ENCODE measurements around the gene HIVEP1. TPM values are rescaled to one million over a fixed set of nuclear protein-coding genes. Genes with fewer than 3 reads are reported as not detected.

Gene HIVEP1
- total RNA-seq, 1 donor: 20.3 TPM

- TF ChIP-seq CTCF (IDR thresholded peaks at IDR 0.05; ENCODE audit: insufficient read depth, low read depth, low read length): no peak
- no peak for DNase-seq (ENCODE audit: low read depth)
- no peak overlapping the region for H3K4me3 ChIP-seq (ENCODE audit: low read depth, low read length)
These were observed 35.6 kb upstream of the HIVEP1 start for GRCh38 chr6:11976489-11976888.

DNA sequence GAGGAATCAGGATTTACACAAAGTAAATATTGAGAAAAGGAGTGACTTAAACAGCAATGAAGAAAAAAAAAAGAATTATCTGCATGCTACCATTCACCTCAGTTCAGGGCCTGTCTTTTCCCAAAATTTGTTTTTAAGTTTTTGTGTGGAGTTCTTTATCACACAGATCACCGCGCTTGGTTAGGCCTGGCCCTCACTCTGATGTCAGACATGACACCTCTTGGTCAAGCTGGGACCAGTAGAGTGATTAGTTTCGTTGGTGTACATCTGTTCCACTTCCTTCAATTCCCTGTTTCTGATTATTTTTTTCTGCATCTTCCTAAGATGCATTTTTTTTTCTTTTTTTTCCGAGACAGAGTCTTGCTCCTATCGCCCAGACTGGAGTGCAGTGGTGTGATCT, 34.9 kb upstream of the HIVEP1 start:
- DNase-seq (ENCODE audit: low read depth): no peak
- TF ChIP-seq CTCF (IDR thresholded peaks at IDR 0.05; ENCODE audit: insufficient read depth, low read depth, low read length): no peak
- H3K4me3 ChIP-seq (ENCODE audit: low read depth, low read length): no peak overlapping the region

- TF ChIP-seq CTCF (IDR thresholded peaks at IDR 0.05; ENCODE audit: insufficient read depth, low read depth, low read length): no peak
- DNase-seq (ENCODE audit: low read depth): no peak
- no peak overlapping the region for H3K4me3 ChIP-seq (ENCODE audit: low read depth, low read length)
These were observed 34.4 kb upstream of the HIVEP1 start for GRCh38 chr6:11977738-11978137.

- no peak for TF ChIP-seq CTCF (IDR thresholded peaks at IDR 0.05; ENCODE audit: insufficient read depth, low read depth, low read length)
- DNase-seq (ENCODE audit: low read depth): no peak
- no peak overlapping the region for H3K4me3 ChIP-seq (ENCODE audit: low read depth, low read length)
These were observed 33.7 kb upstream of the HIVEP1 start for GRCh38 chr6:11978169-11978987.

- H3K4me3 ChIP-seq (ENCODE audit: low read depth, low read length): no peak overlapping the region
- TF ChIP-seq CTCF (IDR thresholded peaks at IDR 0.05; ENCODE audit: insufficient read depth, low read depth, low read length): no peak
- DNase-seq (ENCODE audit: low read depth): no peak
These were observed 32.2 kb upstream of the HIVEP1 start for GRCh38 chr6:11979866-11980265.

- TF ChIP-seq CTCF (IDR thresholded peaks at IDR 0.05; ENCODE audit: insufficient read depth, low read depth, low read length): no peak
- no peak for DNase-seq (ENCODE audit: low read depth)
- no peak overlapping the region for H3K4me3 ChIP-seq (ENCODE audit: low read depth, low read length)
These were observed 28.8 kb upstream of the HIVEP1 start for GRCh38 chr6:11983306-11983705.

- no peak for DNase-seq (ENCODE audit: low read depth)
- no peak overlapping the region for H3K4me3 ChIP-seq (ENCODE audit: low read depth, low read length)
- TF ChIP-seq CTCF (IDR thresholded peaks at IDR 0.05; ENCODE audit: insufficient read depth, low read depth, low read length): no peak
These were observed 24.7 kb upstream of the HIVEP1 start for GRCh38 chr6:11987386-11987785.
